DMS53 (cell line): ENCODE results near the gene SDCCAG8.
A peak's percentile ranks its signal among the peaks of the same experiment; 100 is the strongest.

Experiments
- DNase-seq: peaks from one replicate; lab custom pipeline; 2025; lab: John Stamatoyannopoulos, UW

Gene SDCCAG8

GRCh38 chr1:243254233-243254926 is 1.5 kb upstream of the SDCCAG8 start:
- DNase-seq: peak; percentile 79

- DNase-seq: peak; percentile 98
Observed at GRCh38 chr1:243254927-243255790, 682 bp upstream of the SDCCAG8 start, which contains the start of gene CEP170. Gene CEP170 (minus strand): TSS chr1:243255281. CDS start chr1:243225280, 30,001 bp downstream.

DNA sequence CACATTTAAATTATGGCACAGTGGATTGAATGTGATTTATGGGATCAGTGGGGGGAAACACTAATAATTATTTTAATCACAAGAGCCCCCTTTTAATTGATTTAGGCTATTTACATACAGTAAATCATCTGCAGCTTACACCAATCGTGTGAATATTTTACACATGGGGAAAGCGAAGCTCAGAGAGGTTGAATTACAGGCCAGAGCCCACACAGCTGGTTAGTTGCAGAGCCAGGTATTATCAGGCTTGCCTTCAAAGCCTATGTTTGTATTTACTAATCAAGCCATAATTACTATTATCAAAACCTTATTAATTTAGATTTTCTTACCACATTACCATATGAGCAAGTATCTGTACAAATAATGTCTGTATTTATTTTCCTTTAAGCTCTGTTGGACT is 749 bp downstream of the SDCCAG8 start:
- peak; percentile 41 for DNase-seq

GRCh38 chr1:243257189-243257588 is 1.3 kb downstream of the SDCCAG8 start:
- no peak for DNase-seq

- DNase-seq: no peak
Observed at GRCh38 chr1:243258731-243259130, 2.9 kb downstream of the SDCCAG8 start.

GRCh38 chr1:243260221-243260880 is 4.5 kb downstream of the SDCCAG8 start:
- no peak for DNase-seq

DNA sequence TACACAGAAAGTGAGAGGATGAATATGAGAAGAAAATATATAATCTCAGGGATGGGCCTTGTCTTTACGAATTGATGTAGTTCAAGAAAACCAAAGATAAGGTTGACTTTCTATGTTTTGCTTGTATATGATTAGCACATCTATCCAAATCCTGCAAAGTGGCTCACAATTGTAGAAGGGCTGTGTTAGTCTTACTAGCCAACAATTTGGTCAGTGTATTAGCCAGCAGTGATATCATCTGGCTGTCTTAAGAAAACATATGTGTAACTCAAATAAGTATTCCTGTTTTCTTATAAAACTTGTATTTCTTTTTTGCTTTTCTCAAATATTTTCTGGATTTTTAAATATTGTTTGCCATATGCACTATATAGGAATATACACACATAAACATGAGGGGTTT is 5.5 kb downstream of the SDCCAG8 start:
- no peak for DNase-seq

DNA sequence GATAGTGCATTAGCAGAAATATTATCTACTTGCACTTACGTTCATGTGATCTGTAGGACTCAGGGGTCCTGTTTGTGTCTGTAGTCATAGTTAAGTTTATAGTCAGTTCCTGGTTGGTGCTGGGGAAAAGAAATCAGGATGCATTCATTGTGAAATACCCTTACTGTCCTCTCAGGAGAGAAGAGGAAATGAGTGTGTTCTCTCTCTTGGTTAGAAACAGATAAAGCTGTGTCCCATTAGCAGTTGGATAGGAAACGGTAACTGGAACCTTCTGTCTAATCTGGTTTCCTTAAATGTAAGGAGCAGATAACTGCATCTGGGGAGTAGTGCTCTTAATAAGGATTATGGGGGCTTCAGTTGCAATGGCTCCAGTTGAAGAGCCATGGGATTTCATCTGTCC is 8.9 kb downstream of the SDCCAG8 start:
- DNase-seq: no peak

- DNase-seq: no peak
Observed at GRCh38 chr1:243266231-243266630, 10.4 kb downstream of the SDCCAG8 start.

DNA sequence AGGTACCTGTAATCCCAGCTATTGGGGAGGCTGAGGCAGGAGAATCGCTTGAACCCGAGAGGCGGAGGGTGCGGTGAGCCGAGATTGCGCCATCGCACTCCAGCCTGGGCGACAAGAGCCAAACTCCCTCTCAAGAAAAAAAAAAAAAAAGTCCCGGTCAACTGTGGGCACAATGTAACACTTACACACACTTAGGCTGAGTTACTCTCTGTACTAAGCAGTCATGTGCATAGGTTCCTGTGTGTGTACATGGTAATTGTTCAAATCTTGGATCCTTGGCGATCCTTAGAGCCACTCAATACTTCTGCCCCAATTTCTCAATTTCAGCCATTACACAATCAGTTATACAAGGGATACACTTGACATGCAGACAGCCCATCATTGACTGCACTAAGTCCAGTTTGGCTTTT is 11.6 kb downstream of the SDCCAG8 start:
- no peak for DNase-seq

GRCh38 chr1:243267914-243268653 is 12.2 kb downstream of the SDCCAG8 start:
- no peak for DNase-seq

- no peak for DNase-seq
Observed at GRCh38 chr1:243268751-243269460, 13.1 kb downstream of the SDCCAG8 start.

GRCh38 chr1:243269461-243269801 is 13.6 kb downstream of the SDCCAG8 start:
- DNase-seq: no peak

DNA sequence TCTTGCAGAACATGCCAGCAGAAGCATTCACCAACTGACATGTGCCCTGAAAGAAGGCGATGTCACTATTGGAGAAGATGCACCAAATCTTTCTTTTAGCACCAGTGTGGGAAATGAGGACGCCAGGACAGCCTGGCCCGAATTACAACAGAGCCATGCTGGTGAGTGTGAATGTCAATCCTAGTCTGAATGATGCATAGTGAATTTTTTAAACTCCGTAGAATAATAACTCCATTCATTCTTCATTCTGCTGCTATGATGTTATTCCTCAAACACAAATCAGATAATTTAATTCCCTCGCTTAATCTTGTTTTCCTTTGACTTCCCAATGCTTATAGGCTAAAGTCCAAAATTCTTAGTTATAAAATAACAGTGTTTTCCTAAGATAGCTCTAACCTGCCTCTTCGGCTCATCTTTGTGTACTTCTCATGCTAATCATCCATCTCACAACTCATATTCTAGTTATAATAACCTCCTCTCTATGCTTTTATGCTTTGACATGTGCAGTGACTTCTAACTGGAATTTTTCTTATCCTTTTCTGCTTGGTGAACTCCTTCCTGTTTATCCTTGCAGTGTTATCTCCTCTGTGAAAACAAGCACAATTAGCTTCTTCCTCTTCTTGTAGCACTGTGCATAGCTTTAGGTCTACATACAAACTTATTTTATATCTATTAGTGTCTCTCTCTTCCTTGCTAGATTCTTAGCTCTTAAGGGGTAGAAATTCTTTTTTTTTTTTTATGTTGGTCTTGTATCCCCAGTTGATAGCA is 14.4 kb downstream of the SDCCAG8 start:
- DNase-seq: no peak

GRCh38 chr1:243271996-243272395 is 16.2 kb downstream of the SDCCAG8 start:
- no peak for DNase-seq

DNA sequence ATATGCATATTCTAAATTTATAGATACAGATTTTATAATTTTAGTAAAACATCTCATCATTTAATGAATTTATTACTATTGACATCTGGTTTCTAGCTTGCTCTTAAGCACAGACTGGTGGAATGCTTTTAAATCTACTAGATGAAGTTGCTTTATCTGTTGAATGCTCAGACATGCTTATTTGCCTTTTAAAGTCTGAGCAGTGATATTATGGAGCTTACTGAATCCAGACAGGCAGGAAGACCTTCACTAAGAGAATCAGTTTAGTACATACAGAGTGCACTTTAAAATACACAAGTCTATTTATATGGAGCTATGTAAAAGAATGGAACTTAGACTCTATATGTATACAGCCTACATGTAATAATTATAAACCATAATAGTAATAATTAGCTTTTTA is 16.6 kb downstream of the SDCCAG8 start:
- no peak for DNase-seq

- no peak for DNase-seq
Observed at GRCh38 chr1:243273506-243273905, 17.7 kb downstream of the SDCCAG8 start.

DNA sequence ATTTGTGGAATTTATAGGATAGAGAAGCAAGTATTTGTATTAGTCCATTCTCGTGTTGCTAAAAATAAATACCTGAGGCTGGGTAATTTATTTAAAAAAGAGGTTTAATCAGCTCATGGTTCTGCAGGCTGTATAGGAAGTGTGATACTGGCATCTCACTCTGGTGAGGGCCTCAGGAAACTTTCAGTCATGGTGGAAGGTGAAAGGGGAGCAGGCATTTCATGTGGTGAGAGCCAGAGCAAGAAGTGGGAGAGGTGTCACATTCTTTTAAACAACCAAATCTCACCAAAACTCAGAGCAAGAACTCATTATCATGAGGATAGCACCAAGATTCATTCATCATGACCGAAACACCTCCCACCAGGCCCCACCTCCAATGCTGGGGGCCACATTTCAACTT is 18.1 kb downstream of the SDCCAG8 start:
- no peak for DNase-seq

DNA sequence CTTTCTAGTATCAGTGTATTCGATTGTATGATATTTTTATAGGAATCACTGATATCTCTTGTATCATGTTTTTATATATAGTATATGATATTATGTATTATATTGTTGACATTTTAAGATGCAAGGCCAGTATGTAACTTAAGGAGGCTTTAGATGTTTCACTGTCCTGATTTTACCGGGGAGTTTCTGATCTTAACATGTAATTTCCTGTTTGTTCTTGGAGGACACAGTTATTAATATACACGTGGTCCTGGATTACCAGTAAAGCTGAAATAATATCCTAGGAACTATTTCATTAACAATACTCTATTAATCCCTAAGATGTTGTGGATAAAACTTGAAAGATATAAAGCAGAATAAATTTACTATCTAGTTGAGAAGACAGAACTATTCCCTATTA is 19.5 kb downstream of the SDCCAG8 start:
- DNase-seq: no peak

GRCh38 chr1:243280571-243281129 is 24.8 kb downstream of the SDCCAG8 start:
- no peak for DNase-seq
